ENCODE results near the gene PLCH1. TPM values are rescaled to one million over a fixed set of nuclear protein-coding genes. Genes with fewer than 3 reads are reported as not detected.
"Not testable (repeated sequence)": the region's sequence is repeated elsewhere in the genome, so short reads cannot be mapped to it uniquely, and the experiment has no call there.

The PLCH1 gene
- total RNA-seq, 1 experiment from 2014 or later, result 13.4 TPM

- BruUV-seq (replicated peaks), result no TSS peak
- Mint-ChIP-seq H3K4me1 (ENCODE audit: low read depth, unreplicated experiment) (peaks cover 12% of the 10 kb centered on the region), H3K27me3 (ENCODE audit: unreplicated experiment) (no peaks in the 10 kb centered on the region), H3K4me3 (ENCODE audit: low read depth, unreplicated experiment) (no peak overlapping the region), H3K27ac (ENCODE audit: unreplicated experiment) (no peak overlapping the region), H3K9me3 (ENCODE audit: low read depth, unreplicated experiment) (peaks cover 12% of the 10 kb centered on the region), H3K36me3 (ENCODE audit: insufficient read depth, unreplicated experiment) (no peaks in the 10 kb centered on the region)
- intact Hi-C loops (cut with micrococcal nuclease; ENCODE audit: unreplicated experiment), result no loop called here
- no peak for DNase-seq
- CTCF ChIA-PET, result no interaction called here
- TF ChIP-seq CTCF (IDR thresholded peaks at IDR 0.05; ENCODE audit: unreplicated experiment), result no peak
Measured at GRCh38 chr3:155618543-155618942, 126.3 kb downstream of the PLCH1 start.

GRCh38 chr3:155617346-155617925 is 127.4 kb downstream of the PLCH1 start:
- CTCF ChIA-PET, result no interaction called here
- no peak for DNase-seq
- no peaks in the 10 kb centered on the region for H3K36me3 Mint-ChIP-seq (ENCODE audit: insufficient read depth, unreplicated experiment)
- no peak for TF ChIP-seq CTCF (IDR thresholded peaks at IDR 0.05; ENCODE audit: unreplicated experiment)
- H3K27me3 Mint-ChIP-seq (ENCODE audit: unreplicated experiment), result no peaks in the 10 kb centered on the region
- H3K9me3 Mint-ChIP-seq (ENCODE audit: low read depth, unreplicated experiment), result peaks cover 18% of the 10 kb centered on the region
- no peak overlapping the region for H3K27ac Mint-ChIP-seq (ENCODE audit: unreplicated experiment)
- no TSS peak for BruUV-seq (replicated peaks)
- H3K4me1 Mint-ChIP-seq (ENCODE audit: low read depth, unreplicated experiment), result peaks cover 5% of the 10 kb centered on the region
- intact Hi-C loops (cut with micrococcal nuclease; ENCODE audit: unreplicated experiment), result no loop called here
- no peak overlapping the region for H3K4me3 Mint-ChIP-seq (ENCODE audit: low read depth, unreplicated experiment)

- H3K4me1 Mint-ChIP-seq (ENCODE audit: low read depth, unreplicated experiment); intact Hi-C loops (cut with micrococcal nuclease; ENCODE audit: unreplicated experiment); H3K27me3 Mint-ChIP-seq (ENCODE audit: unreplicated experiment); H3K27ac Mint-ChIP-seq (ENCODE audit: unreplicated experiment); H3K36me3 Mint-ChIP-seq (ENCODE audit: insufficient read depth, unreplicated experiment); BruUV-seq (replicated peaks); DNase-seq; H3K4me3 Mint-ChIP-seq (ENCODE audit: low read depth, unreplicated experiment): not testable (repeated sequence)
- CTCF ChIA-PET, result interaction anchor here (0.6 kb wide), 1 partner anchor 1004 kb away, joined by 5 read pairs; no protein-coding TSS in a partner anchor
- peaks cover 20% of the 10 kb centered on the region for H3K9me3 Mint-ChIP-seq (ENCODE audit: low read depth, unreplicated experiment)
Measured at GRCh38 chr3:155615141-155615540, 129.7 kb downstream of the PLCH1 start.

GRCh38 chr3:155614410-155614809 is 130.5 kb downstream of the PLCH1 start:
- H3K4me3 Mint-ChIP-seq (ENCODE audit: low read depth, unreplicated experiment); H3K36me3 Mint-ChIP-seq (ENCODE audit: insufficient read depth, unreplicated experiment); H3K27me3 Mint-ChIP-seq (ENCODE audit: unreplicated experiment); H3K4me1 Mint-ChIP-seq (ENCODE audit: low read depth, unreplicated experiment); DNase-seq; CTCF ChIA-PET; H3K27ac Mint-ChIP-seq (ENCODE audit: unreplicated experiment); intact Hi-C loops (cut with micrococcal nuclease; ENCODE audit: unreplicated experiment); BruUV-seq (replicated peaks): not testable (repeated sequence)
- peaks cover 20% of the 10 kb centered on the region for H3K9me3 Mint-ChIP-seq (ENCODE audit: low read depth, unreplicated experiment)

GRCh38 chr3:155611456-155611855 is 133.4 kb downstream of the PLCH1 start:
- Mint-ChIP-seq H3K36me3 (ENCODE audit: insufficient read depth, unreplicated experiment) (no peaks in the 10 kb centered on the region), H3K27me3 (ENCODE audit: unreplicated experiment) (no peaks in the 10 kb centered on the region), H3K27ac (ENCODE audit: unreplicated experiment) (no peak overlapping the region), H3K9me3 (ENCODE audit: low read depth, unreplicated experiment) (peaks cover 20% of the 10 kb centered on the region), H3K4me3 (ENCODE audit: low read depth, unreplicated experiment) (no peak overlapping the region), H3K4me1 (ENCODE audit: low read depth, unreplicated experiment) (peaks cover 17% of the 10 kb centered on the region)
- BruUV-seq (replicated peaks), result no TSS peak
- intact Hi-C loops (cut with micrococcal nuclease; ENCODE audit: unreplicated experiment), result no loop called here
- DNase-seq, result no peak
- CTCF ChIA-PET, result interaction anchor here (1.2 kb wide), 1 partner anchor 195 kb away, joined by 3 read pairs; the partner anchor contains the start of gene C3orf33
- no peak for TF ChIP-seq CTCF (IDR thresholded peaks at IDR 0.05; ENCODE audit: unreplicated experiment)

All from Calu3 (cell line).